Measurements from ENCODE around the gene SHKBP1. TPM values are rescaled to one million over a fixed set of nuclear protein-coding genes. Genes with fewer than 3 reads are reported as not detected.
A peak's percentile ranks its signal among the peaks of the same experiment; 100 is the strongest.

The SHKBP1 gene
- total and polyA plus RNA-seq, 2 experiments from 2014 or later: 63.6 to 83.4 TPM

DNA sequence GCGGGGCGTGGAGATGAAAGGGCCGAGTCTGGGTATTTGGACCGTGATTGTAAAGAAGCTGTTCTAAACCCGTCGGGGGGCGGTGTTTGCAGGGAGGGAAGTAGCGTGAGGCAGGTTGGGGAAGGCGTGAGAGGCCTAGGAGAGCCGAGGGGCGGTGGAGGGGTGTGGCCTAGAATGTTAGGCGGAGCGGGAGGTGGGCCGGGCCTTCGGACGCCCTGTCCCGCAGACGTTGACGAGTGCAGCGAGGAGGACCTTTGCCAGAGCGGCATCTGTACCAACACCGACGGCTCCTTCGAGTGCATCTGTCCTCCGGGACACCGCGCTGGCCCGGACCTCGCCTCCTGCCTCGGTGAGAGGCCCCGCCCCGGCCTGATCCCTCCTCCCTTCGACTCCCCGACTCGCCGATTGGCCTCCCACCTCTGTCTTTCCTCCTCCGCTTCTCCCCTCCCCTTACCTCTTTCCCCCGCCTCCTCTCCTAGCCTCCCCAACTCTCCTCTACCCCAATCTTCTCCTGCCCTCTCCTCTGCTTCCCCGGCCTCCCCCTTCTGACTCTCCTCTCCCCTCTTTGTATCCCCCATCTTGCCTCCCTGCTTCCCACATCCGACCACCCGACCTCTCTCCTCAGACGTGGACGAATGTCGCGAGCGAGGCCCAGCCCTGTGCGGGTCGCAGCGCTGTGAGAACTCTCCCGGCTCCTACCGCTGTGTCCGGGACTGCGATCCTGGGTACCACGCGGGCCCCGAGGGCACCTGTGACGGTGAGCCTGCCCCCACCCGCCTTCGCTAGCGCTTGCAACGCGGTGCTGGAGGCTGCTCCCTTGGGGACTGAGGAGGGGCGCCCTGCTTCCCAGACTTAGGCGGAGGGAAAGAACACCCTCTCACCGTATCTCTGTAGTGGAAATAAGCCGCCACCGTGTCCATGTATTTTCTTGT lies 37.3 kb downstream of the SHKBP1 start:
- H3K27me3 ChIP-seq: no peaks in the 10 kb centered on the region
- H3K4me1 ChIP-seq (ENCODE audit: low read depth): no peaks in the 10 kb centered on the region
- H3K9me3 ChIP-seq (ENCODE audit: low read depth): no peaks in the 10 kb centered on the region
- peak; percentile 80 to 84 for DNase-seq (ENCODE audit: low read depth in 1 of 2, low spot score in 1 of 2)
- no peak for TF ChIP-seq CTCF (IDR thresholded peaks at IDR 0.05; ENCODE audit: low read depth, low read length)
- peaks cover 3% of the 10 kb centered on the region for H3K36me3 ChIP-seq
- H3K27ac ChIP-seq: peak overlapping the region; percentile 33
- peak overlapping the region; percentile 61 for H3K4me3 ChIP-seq

GRCh38 chr19:40614622-40615411 lies 38.1 kb downstream of the SHKBP1 start:
- Histone ChIP-seq H3K27me3 (no peaks in the 10 kb centered on the region), H3K4me3 (peak overlapping the region; percentile 61), H3K36me3 (peaks cover 9% of the 10 kb centered on the region), H3K4me1 (ENCODE audit: low read depth) (no peaks in the 10 kb centered on the region), H3K27ac (peak overlapping the region; percentile 33), H3K9me3 (ENCODE audit: low read depth) (no peaks in the 10 kb centered on the region)
- TF ChIP-seq CTCF (IDR thresholded peaks at IDR 0.05; ENCODE audit: low read depth, low read length): no peak
- DNase-seq (ENCODE audit: low read depth in 1 of 2, low spot score in 1 of 2): peak; percentile 89 to 96

- Histone ChIP-seq H3K27me3 (no peaks in the 10 kb centered on the region), H3K9me3 (ENCODE audit: low read depth) (no peaks in the 10 kb centered on the region), H3K4me3 (no peak overlapping the region), H3K27ac (no peak overlapping the region), H3K36me3 (peaks cover 12% of the 10 kb centered on the region), H3K4me1 (ENCODE audit: low read depth) (no peaks in the 10 kb centered on the region)
- DNase-seq (ENCODE audit: low read depth in 1 of 2, low spot score in 1 of 2): no peak
- TF ChIP-seq CTCF (IDR thresholded peaks at IDR 0.05; ENCODE audit: low read depth, low read length): no peak
Measured at GRCh38 chr19:40616178-40616577, 39.5 kb downstream of the SHKBP1 start.

GRCh38 chr19:40616941-40617340 lies 40.3 kb downstream of the SHKBP1 start:
- Histone ChIP-seq H3K4me3 (no peak overlapping the region), H3K4me1 (ENCODE audit: low read depth) (no peaks in the 10 kb centered on the region), H3K27ac (no peak overlapping the region), H3K27me3 (no peaks in the 10 kb centered on the region), H3K36me3 (peaks cover 17% of the 10 kb centered on the region), H3K9me3 (ENCODE audit: low read depth) (no peaks in the 10 kb centered on the region)
- DNase-seq (ENCODE audit: low read depth in 1 of 2, low spot score in 1 of 2): no peak
- no peak for TF ChIP-seq CTCF (IDR thresholded peaks at IDR 0.05; ENCODE audit: low read depth, low read length)

GRCh38 chr19:40617961-40618360 lies 41.3 kb downstream of the SHKBP1 start:
- DNase-seq (ENCODE audit: low read depth in 1 of 2, low spot score in 1 of 2): no peak
- no peaks in the 10 kb centered on the region for H3K9me3 ChIP-seq (ENCODE audit: low read depth)
- H3K27ac ChIP-seq: no peak overlapping the region
- no peaks in the 10 kb centered on the region for H3K27me3 ChIP-seq
- H3K36me3 ChIP-seq: peaks cover 18% of the 10 kb centered on the region
- H3K4me1 ChIP-seq (ENCODE audit: low read depth): no peaks in the 10 kb centered on the region
- no peak for TF ChIP-seq CTCF (IDR thresholded peaks at IDR 0.05; ENCODE audit: low read depth, low read length)
- H3K4me3 ChIP-seq: no peak overlapping the region

All from cardiac muscle cell (in vitro differentiated cells and primary cell).